RPMI8226 (cell line): ENCODE data around the gene PHF24.

Experiments
- DNase-seq: peaks from one replicate; pipeline ENCODE4 v3.0.0-alpha.2; 2015

Gene PHF24

GRCh38 chr9:34984049-34984448, 26.0 kb downstream of the PHF24 start:
- peak; percentile 39 for DNase-seq

- DNase-seq: peak; percentile 68
These were observed 27.3 kb downstream of the PHF24 start for GRCh38 chr9:34985311-34985899.

GRCh38 chr9:34986540-34987047, 28.5 kb downstream of the PHF24 start:
- peak; percentile 62 for DNase-seq

- DNase-seq: no peak
These were observed 29.2 kb downstream of the PHF24 start for GRCh38 chr9:34987160-34987901.

GRCh38 chr9:34988218-34989002, 30.3 kb downstream of the PHF24 start:
- no peak for DNase-seq

- DNase-seq: peak; percentile 98
These were observed 31.2 kb downstream of the PHF24 start, which contains the start of gene DNAJB5 for GRCh38 chr9:34989003-34989945. DNAJB5 (plus strand) TSS chr9:34989745; CDS start chr9:34990631, 886 bp downstream.

- DNase-seq: peak; percentile 37
These were observed 32.0 kb downstream of the PHF24 start for GRCh38 chr9:34989946-34990635.

GRCh38 chr9:34990908-34991606, 33.0 kb downstream of the PHF24 start:
- DNase-seq: no peak

GRCh38 chr9:34991607-34992375, 33.7 kb downstream of the PHF24 start:
- DNase-seq: no peak

GRCh38 chr9:34992376-34992951, 34.4 kb downstream of the PHF24 start:
- no peak for DNase-seq

- DNase-seq: no peak
These were observed 35.6 kb downstream of the PHF24 start for GRCh38 chr9:34993502-34994259.

GRCh38 chr9:34994260-34994899, 36.3 kb downstream of the PHF24 start:
- no peak for DNase-seq

GRCh38 chr9:34994900-34995669, 37.0 kb downstream of the PHF24 start:
- DNase-seq: no peak

- no peak for DNase-seq
These were observed 37.6 kb downstream of the PHF24 start for GRCh38 chr9:34995670-34996060.

- no peak for DNase-seq
These were observed 38.3 kb downstream of the PHF24 start for GRCh38 chr9:34996181-34996904.

- DNase-seq: no peak
These were observed 38.8 kb downstream of the PHF24 start for GRCh38 chr9:34996905-34997279.

- no peak for DNase-seq
These were observed 39.3 kb downstream of the PHF24 start for GRCh38 chr9:34997379-34997781.
